GM19372 (cell line): ENCODE results near the gene PTPRN2.

Experiments used
- ATAC-seq: cut with Tn5 transposase; IDR thresholded peaks from one replicate; pipeline ENCODE4 v1.9.1; 2021; ENCODE audit warnings: mild to moderate bottlenecking, low read depth, moderate library complexity; ENCODE audit not compliant: unreplicated experiment

The PTPRN2 gene

DNA sequence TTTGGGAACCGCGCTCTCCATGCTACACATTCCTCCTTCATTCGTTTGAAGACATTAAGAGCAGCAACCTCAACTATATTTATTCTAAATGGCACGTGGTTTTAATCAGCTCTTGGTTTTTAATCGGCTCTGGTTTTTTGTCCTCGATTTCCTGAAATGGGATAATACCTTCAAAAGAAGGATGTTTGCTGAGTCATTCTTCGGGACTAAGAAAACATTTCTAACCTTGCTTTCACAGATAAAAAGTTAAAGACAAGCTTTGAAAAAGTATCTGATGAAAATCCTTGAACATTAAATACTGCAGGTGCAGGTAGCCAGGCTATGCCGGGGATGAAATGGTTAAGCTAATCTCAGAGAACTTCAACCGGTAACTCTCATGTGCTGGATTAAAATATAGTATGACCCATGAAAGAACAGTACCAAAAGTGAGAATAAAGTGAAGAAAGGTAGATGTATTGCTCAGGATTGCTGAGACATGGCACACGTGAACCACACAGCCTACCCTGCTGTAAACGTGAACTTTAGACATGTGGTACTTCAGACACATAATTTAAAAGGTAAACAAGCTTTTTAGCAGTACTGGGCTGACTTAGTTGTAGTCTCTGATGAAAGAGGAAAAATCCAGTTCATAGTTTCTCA lies 89.1 kb downstream of the PTPRN2 start:
- ATAC-seq: no peak

DNA sequence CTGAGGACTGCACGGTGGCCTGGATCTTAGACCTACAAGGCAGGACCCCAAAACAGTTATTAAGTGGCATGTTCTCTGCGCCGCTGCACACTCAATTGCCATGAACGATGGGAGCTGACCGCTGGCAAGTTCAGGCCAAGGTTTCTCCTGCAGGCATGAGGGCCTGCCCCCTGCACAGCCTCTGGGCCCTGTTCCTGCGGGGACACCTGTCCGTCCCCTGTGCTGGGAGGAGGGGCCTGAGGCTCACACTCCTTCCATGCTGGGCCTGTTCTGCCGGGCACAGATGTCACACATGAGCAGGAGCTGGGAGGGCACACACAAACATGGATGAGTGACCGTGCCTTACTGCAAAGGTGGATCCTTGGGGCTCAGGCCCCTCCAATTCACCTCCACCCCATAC lies 90.0 kb downstream of the PTPRN2 start:
- ATAC-seq: no peak

DNA sequence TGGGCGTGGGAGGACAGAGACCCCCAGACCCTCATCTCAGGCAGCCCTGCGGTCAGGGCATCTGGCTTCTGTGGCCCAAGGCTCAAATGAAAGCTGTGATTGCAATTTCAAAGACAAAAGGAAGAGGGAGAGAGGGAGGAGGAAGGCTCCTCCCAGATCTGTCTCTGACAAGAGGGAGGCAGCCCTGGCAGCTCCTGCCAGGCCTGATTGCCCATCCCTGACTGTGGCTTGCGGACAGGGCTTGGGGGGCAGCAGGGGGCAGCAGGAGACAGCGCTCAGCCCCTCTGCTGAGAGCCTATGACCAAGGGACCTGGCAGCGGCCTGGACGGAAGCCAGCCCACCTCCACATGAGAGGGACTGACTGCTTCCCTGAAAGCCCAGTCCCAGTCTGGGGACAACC lies 91.8 kb downstream of the PTPRN2 start:
- ATAC-seq: no peak

DNA sequence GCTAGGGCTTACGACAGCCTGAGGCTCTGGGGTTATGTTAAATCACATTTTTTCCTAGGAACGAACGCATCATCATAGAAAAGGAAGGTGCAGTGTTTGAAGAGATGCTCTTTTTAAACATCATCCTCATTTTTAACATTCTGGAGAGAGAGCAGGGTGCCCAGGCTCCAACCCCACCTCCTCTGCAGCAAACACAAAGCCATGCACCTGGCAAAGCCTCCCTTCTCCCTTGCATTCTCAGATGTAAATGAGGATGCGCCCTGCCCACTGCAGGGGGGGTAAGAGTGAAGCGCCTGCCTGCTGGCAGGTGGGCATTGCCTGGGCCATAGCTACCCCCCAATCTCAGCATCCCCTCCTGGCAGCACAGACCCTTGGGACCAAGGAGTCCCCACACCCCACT lies 92.4 kb downstream of the PTPRN2 start:
- ATAC-seq: no peak

DNA sequence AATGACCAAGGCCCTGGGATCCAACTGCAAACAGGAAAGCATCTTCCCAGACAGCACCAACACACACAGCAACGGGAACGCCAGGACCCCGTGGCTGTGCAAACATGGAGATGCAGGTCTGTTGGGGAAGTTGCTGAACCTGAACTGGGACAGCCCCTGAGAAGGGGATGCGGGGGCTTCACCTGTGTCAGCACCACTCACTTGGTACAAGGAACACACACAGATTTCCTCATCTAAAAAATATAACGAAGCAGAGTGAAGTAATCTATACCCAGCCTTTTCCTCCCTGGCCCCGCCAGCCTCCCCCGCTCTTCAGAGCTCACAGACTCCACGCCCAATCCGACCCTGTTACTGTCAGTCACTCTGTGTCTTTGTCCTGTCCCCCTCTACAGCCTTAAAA lies 93.0 kb downstream of the PTPRN2 start:
- no peak for ATAC-seq

DNA sequence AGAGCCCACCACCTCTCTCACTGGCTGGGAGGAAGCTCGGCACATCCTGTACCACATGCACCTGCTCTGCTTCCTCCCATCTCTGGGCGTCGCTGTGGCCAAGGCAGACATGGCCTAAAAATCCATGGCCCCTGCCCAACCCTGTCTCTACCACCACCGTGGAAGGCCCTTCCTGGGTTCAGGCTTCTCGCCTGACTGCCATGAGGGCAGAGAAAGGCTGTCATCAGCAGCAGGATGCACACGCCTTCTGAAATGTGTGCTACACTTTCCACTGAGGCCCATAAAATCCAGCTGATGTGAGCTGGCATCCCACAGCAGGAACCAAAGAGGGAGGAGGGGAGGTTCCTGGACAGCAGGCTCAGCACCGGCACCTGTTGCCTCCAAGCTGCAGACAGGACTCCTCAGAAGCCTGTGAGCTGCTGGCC lies 93.4 kb downstream of the PTPRN2 start:
- no peak for ATAC-seq

DNA sequence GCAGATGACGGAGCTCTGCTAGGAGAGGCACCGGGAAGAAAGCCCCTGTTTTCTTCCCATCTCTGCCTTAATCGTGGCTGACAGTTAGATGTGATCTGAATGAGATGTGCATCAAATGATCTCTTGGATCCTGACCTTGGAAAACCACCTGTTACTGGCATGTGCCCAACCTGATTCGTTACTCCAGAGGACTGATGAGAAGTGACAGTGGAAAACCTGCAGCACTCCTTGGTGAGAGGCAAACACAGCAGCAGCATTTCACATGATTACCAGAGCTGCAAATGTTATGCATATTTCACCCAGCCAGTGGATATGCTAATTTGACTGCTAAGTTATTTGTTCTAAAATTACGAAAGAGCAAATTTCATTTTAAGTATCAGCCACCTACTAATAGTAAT lies 95.3 kb downstream of the PTPRN2 start:
- ATAC-seq: no peak

DNA sequence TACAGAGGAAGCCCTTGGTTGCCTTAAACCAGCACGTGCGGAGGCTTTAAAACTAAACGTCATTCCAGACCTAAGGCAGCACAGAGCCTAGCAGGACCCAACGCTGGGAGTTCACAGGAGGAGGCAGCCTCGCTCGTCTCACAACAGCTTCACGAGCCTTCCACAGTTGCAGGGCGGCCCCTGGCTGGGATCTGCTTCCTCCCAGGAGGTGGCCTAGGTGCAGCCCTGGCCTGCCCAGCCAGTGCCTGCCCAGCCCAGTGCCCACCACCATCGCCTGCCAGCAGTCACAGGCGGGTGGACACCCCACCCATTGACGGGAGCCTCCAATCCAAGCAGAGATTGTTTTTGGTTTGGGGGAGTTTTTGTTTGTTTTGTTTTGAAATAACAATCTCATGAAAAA lies 96.5 kb downstream of the PTPRN2 start:
- no peak for ATAC-seq

DNA sequence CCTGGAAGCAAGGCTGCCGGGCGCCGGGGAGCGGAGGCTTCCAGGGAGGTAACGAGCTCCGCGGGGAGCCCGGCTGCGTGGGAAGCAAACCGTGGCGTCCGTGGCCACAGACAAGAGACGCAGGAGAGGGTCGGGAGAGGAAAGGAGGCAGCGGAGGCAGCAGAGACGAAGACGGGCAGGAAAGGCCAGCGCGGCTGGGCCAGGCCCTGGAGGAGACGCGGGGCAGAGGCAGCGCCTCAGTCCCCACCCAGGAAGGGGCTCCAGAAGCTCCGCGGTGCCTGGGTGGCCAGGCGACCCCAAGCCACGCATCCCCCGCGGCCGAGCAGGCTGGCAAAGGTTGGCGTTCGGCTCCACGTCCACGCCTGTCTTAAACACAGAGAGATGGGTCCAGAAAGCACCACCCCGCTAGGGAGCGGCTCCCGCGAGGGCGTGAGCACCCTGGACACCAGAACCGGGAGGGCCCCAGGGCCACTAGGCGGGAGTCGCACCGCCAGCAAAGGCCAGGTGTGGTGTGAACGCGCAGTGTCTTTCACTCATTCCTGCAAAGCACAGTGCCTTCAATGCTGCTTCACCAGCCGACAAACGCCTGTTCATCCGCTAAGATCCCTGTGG lies 97.3 kb downstream of the PTPRN2 start:
- ATAC-seq: no peak

DNA sequence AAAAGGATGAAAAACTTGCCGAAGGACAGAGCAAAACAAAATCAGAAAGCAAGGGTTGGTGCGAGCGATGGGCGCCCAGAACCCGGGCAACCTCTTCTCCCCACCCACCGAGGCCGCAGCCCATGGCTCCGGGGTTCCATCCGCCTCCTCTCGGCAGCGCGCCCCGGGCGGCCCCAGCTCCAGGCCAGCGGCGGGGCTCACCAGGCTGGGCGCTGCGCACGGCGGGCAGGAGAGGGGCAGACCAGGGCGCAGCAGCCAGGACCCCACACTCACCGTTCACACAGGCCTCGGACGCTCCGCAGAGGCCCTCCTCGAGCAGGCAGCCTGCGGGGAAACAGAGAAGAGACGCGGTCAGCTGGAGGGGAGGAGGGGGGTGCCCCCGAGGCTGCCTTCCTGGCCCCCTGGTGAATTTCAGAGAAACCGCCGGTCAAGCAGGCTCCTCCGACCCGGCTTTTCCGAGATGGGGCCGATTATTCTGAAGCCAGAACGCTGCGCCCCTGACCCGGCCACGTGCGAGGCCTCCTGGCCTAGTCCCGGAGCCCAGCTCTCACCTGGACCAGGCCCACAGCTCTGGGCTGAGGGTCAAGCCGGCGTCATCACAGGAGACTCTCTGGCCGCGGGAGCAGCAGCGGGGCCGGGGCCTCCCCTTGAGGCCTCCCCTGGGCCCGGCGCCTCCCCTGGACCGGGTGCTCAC lies 98.0 kb downstream of the PTPRN2 start:
- ATAC-seq: no peak

DNA sequence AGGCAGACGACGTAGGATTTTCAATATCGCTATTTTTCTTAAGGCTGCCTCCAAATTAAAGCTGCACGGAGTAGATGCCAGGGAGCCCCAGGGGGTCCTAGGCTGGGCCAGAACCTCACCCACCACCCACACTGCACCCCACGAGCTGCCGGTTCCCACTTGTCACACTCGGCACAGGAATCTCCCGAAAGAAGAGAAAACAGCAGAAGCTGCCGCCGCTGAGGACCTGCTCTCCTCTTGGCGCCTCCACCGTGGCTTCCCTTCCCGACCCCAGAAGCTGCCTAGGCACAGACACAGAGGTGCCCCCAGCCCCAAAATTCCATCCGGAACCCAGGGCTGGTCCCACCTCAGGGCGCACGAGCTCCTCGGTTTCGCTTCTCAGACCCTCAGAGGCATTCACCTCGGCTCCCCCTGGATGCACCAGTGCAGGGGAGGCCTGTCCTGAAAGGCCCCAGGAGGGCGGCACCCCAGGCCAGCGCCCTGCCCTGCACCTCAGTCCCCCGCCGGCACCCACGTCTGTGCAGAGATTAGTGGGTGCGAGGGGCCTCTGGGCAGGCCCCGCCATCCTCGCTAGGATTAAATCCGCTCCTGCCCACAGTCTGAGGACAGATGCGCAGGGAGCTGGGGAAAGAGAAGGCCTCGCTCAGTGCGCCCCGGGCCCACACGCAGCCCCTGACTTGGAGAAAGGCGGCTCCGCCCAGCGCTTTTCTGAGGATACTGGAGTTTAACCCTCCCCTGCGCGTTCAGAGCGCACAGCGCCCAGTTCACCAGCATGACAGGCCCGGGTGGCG lies 99.2 kb downstream of the PTPRN2 start:
- ATAC-seq: no peak

DNA sequence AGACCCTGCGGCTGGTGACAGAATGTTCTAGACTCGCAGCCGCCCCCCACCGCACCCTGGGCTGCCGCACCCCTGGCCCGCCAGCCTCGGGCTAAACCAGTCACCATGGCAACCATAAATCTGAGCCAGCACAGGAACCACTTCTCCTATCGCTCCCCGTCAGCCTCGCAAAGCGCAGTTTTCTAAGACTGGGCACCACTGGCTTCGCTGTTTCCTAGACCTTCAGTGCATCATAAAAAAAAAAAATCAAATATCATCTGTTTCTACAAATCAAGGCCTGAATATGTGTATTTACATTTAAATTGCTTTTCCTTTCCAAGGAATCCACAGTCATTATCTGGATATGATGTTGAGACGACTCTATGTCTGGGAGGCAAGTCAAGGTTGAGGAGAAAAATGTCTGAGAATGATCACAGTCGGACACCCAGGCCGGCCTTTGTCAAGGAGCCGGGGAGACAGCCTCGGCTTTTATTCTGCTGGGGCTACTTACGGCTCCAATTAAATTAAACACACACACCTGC lies 99.9 kb downstream of the PTPRN2 start:
- no peak for ATAC-seq

DNA sequence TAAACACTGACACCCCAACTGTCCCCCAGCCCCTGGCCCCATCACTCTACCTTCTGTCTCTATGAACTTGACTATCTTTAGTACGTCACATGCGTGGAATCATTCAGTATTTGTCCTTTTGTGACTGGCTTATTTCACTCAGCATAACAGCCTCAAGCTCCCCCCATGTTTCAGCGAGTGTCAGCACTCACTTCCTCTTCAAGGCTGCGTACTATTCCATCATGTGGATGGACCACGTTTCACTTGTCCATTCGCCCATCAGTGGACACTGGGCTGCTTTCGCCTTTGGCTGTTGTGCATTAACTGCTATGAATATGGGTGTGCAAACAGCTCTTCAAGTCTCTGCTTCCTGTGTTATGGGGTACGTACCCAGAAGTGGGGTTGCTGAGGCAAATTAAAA lies 100.7 kb downstream of the PTPRN2 start:
- no peak for ATAC-seq

DNA sequence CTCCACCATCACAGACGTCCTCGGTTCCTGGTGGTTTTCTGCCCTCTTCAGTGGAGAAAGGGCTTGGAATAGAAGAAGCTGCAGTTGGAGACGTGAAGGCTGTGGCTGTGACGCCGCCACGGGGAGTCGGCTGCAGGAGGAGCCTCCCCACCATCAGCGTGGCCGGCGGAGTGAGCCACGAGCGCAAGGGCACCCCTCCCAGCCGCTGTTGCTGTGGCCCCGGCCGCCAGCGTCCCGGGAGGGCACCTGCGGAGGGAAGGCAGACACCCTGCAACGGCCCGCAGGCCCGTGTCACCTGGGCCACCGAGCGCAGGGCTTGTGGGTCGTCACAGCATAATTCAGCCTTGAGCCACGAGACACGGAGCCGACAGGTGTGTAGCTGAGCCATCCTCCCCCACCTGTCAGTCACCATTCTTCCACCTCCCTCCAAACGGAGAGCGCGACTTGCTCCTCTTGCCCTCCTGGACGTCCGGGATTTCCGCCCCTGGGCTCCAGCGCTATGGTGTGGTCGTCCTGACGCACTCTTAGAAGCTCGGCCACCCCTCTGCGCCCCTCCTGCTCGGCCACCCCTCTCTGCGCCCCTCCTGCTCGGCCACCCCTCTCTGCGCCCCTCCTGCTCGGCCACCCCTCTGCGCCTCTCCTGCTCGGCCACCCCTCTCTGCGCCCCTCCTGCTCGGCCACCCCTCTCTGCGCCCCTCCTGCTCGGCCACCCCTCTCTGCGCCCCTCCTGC lies 102.7 kb downstream of the PTPRN2 start:
- ATAC-seq: no peak

DNA sequence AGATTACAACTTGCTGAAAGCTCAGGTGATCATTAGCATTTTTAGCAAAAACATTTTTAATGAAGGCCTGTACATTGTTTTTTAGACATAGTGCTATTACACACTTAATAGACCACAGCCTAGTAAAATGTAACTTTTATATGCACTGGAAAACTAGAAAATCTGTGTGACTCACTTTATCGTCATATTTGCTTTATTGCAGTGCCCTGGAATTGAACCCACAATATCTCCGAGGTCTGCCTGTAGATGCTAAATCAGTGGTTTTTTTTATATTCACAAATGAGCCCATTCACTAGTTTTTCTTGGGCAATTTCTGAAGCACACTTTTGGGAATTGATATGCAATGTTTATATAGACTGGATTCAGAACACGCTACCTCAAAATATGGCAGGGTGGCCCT lies 105.1 kb downstream of the PTPRN2 start:
- no peak for ATAC-seq

DNA sequence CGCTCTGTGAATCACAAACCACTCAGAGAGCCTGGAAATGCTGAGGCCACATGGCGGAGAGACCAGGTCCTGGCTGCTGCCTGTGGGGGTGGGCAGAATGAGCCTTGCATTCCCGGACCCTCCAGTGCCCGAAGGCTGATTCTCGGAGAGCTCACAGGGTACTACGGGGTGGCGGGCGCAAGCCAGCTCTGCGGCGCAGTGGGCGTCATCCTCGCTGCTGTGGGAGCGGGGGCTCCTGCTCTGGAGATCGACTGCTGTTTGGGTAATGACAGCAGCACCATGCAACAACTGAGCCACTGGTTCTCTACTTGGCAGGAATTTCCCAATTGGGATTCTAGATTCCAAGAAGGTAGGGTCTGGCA lies 108.0 kb downstream of the PTPRN2 start:
- ATAC-seq: no peak

DNA sequence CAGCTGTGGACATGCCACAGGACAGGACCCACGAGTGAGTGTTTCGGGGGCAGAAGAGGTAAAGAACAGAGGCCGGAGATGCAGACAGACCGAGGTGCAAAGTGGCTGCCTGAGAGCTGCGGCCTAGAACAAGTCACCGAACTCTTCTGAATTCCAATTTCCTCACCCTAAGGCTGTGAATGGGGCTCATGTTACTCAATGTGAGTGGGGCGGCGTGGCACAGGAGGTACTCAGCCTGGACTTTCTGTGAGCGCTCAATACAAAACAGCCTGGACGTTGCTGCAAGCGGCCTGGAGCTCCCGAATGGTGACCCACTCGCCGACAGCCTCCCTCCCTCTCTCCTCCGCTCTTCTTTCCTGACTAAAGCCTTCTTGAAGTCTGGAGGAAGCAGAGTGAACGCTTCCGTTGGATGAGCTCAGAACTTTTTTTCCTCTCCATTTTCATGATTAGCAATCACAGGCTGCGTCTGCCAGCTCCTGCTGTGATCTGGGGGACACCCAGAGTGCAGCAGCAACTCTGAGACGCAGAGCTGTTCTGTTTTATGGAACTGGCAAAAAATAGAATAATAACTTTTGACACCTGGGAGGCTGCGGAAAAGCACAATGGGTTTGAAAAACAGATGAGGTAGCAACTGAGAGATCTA lies 108.5 kb downstream of the PTPRN2 start:
- no peak for ATAC-seq

DNA sequence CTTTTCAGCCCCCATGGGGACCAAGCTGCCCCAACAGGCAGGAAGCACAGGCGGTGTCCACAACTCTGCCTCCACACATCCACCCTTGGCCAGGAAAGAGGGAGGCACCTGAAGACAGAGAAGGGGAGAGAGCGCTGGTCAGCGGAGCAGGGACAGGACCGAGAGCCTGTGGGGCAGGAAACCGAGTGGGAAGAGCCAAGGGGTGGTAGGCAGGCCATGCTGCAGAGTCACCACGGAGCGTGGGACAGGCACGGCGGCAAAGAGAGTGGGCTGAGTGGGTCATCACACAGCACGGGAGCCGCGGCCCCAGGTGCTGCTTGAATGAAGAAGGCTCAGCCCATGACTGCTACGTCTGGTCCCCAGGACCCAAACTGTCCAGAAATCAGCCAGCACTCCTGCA lies 109.8 kb downstream of the PTPRN2 start:
- ATAC-seq: no peak

DNA sequence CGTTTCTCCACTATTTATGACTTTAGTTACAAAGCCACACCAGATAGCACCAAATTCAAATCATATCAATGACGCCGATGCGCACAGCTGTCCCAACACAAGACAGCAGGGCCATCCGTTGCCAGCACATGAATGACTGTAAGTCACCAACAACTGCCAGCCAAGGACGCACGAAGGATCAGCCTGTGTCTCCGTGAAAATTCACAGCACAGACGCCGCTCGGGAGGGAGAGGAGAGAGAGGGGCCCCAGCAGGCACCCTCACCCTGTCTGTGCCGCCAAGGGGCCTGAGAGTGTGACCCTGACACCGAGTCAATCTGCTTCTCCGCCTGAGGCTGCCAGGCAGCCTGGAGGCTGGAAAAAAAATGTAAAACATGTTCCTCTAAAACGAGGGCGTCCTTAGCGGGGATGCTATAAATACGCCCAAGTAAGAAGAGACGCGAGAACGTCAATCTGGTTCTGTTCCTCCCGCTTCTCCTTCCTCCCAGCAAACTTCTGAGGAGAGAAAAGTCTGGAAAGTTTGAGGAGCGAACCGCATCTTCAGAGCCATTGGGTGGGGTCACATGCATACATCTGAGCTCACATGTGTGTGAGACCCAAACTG lies 111.2 kb downstream of the PTPRN2 start:
- ATAC-seq: no peak

DNA sequence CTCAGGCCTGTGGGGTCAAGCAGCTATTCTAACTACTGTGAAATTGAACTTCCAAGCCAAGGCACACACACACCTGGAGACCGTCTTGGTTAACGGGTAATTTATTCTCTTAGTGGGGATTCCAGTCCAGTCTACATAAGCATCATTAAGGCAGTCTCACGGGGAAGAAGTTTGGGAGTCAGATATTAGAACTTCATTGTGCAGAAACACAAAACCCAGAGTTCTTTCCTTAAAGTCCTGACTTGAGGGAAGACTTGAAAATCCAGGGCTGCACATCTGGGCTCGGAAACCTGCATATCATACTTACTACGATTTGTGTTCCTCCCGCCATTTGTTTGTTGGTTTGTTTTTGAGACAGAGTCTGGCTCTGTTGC lies 112.0 kb downstream of the PTPRN2 start:
- no peak for ATAC-seq
